ENCODE results near the gene LRRC26.

- no peak for TF ChIP-seq EZH2 (IDR thresholded peaks at IDR 0.05; ENCODE audit: borderline replicate concordance, low read depth, low read length, severe bottlenecking)
- no peak for TF ChIP-seq POLR2A (IDR thresholded peaks at IDR 0.05; ENCODE audit: low read depth, low read length)
Observed at GRCh38 chr9:137183980-137184595, 14.2 kb upstream of the LRRC26 start.

Measured in endothelial cell of umbilical vein (primary cell).